ENCODE measurements around the gene CEP41. TPM values are rescaled to one million over a fixed set of nuclear protein-coding genes. Genes with fewer than 3 reads are reported as not detected.
A peak's percentile ranks its signal among the peaks of the same experiment; 100 is the strongest.

Gene CEP41
- total and polyA plus RNA-seq, 8 donors = 12.4 to 34.2 (median 28.6) TPM

- no peak overlapping the region for H3K4me3 ChIP-seq
- H3K4me1 ChIP-seq = peaks cover 7 to 19% of the 10 kb centered on the region in 2 donors
- peaks cover 0 to 6% of the 10 kb centered on the region in 2 donors for H3K9me3 ChIP-seq
- DNase-seq (peak in 1 of 4 donors; percentile 21), ATAC-seq (no peak)
- peak overlapping the region; percentile 37 to 78 for H3K27ac ChIP-seq
- TF ChIP-seq, protein P1, sequence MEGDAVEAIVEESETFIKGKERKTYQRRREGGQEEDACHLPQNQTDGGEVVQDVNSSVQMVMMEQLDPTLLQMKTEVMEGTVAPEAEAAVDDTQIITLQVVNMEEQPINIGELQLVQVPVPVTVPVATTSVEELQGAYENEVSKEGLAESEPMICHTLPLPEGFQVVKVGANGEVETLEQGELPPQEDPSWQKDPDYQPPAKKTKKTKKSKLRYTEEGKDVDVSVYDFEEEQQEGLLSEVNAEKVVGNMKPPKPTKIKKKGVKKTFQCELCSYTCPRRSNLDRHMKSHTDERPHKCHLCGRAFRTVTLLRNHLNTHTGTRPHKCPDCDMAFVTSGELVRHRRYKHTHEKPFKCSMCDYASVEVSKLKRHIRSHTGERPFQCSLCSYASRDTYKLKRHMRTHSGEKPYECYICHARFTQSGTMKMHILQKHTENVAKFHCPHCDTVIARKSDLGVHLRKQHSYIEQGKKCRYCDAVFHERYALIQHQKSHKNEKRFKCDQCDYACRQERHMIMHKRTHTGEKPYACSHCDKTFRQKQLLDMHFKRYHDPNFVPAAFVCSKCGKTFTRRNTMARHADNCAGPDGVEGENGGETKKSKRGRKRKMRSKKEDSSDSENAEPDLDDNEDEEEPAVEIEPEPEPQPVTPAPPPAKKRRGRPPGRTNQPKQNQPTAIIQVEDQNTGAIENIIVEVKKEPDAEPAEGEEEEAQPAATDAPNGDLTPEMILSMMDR (IDR thresholded peaks at IDR 0.05) = no peak
- H3K27me3 ChIP-seq = no peaks in the 10 kb centered on the region
- no peaks in the 10 kb centered on the region for H3K36me3 ChIP-seq
- intact Hi-C loops (cut with DNase I) = no loop called here
These were observed 4.1 kb upstream of the CEP41 start for GRCh38 chr7:130444751-130445407.

- peak overlapping the region; percentile 37 to 78 for H3K27ac ChIP-seq
- no peak overlapping the region for H3K4me3 ChIP-seq
- no peaks in the 10 kb centered on the region for H3K36me3 ChIP-seq
- intact Hi-C loops (cut with DNase I) = no loop called here
- ATAC-seq (peak; percentile 36), DNase-seq (peak in 1 of 4 donors; percentile 89)
- peaks cover 0 to 6% of the 10 kb centered on the region in 2 donors for H3K9me3 ChIP-seq
- no peaks in the 10 kb centered on the region for H3K27me3 ChIP-seq
- TF ChIP-seq, protein P1 (IDR thresholded peaks at IDR 0.05) = no peak
- H3K4me1 ChIP-seq = peaks cover 7 to 20% of the 10 kb centered on the region in 2 donors
These were observed 3.4 kb upstream of the CEP41 start for GRCh38 chr7:130444234-130444633.

GRCh38 chr7:130442601-130443000 is 1.8 kb upstream of the CEP41 start:
- TF ChIP-seq, protein P1 (IDR thresholded peaks at IDR 0.05) = no peak
- no peak for ATAC-seq
- Histone ChIP-seq H3K4me3 (no peak overlapping the region), H3K27me3 (no peaks in the 10 kb centered on the region), H3K36me3 (no peaks in the 10 kb centered on the region), H3K9me3 (no peaks in the 10 kb centered on the region), H3K4me1 (peaks cover 7 to 20% of the 10 kb centered on the region in 2 donors), H3K27ac (no peak overlapping the region)
- peak in 1 of 4 donors; percentile 48 for DNase-seq
- intact Hi-C loops (cut with DNase I) = no loop called here

DNA sequence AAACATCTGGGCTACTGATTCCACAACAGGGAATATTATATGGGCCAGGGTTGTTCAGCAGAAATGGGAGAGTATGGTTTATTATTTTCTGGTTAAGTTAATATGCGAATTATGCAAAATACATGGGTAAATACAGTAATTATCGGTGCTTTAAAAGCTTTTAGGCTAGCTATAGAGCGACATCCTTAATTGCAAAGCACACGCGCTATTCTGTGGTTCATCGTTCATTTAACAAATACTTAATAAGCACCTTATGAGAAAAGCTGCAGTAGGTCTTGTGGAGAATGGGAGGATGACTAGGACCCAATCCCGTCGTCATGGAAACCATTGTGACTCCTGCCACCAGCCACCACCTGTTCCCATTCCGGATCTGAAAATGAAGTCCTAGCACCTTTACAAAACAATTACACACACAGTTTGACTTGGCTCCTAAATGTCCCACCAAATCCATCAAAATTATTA is 623 bp upstream of the CEP41 start:
- peaks cover 7 to 20% of the 10 kb centered on the region in 2 donors for H3K4me1 ChIP-seq
- peak overlapping the region; percentile 83 to 86 for H3K27ac ChIP-seq
- ATAC-seq (no peak), DNase-seq (peak in 1 of 4 donors; percentile 47)
- no peaks in the 10 kb centered on the region for H3K9me3 ChIP-seq
- no peaks in the 10 kb centered on the region for H3K27me3 ChIP-seq
- peak overlapping the region; percentile 49 to 69 for H3K4me3 ChIP-seq
- intact Hi-C loops (cut with DNase I) = no loop called here
- no peaks in the 10 kb centered on the region for H3K36me3 ChIP-seq
- TF ChIP-seq, protein P1 (IDR thresholded peaks at IDR 0.05) = no peak

DNA sequence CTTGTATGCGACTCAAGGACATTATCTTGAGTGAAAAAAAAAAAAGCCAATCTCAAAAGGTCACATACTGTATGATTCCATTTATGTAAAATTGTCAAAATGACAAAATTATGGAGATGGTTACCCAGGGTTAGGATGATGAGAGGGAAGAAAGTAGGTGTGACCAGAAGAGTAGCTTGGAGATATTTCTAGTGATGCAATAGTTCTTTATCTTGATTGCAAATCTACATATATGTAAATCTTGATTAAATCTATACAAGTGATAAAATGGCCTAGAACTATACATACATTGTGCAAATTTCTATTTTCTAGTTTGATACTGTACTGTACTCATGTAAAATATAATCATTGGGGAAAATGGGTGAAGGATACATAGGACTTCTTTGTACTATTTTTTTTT is 4.6 kb downstream of the CEP41 start:
- Histone ChIP-seq H3K27ac (no peak overlapping the region), H3K9me3 (no peaks in the 10 kb centered on the region), H3K4me1 (peaks cover 4 to 32% of the 10 kb centered on the region in 2 donors), H3K4me3 (no peak overlapping the region), H3K27me3 (no peaks in the 10 kb centered on the region), H3K36me3 (no peaks in the 10 kb centered on the region)
- no peak for ATAC-seq
- no peak for DNase-seq
- intact Hi-C loops (cut with DNase I) = no loop called here
- TF ChIP-seq, protein P1 (IDR thresholded peaks at IDR 0.05) = no peak

Data from left lung (tissue), 10 donors.